GM18526 (cell line): ENCODE results near the gene TREML4.

ENCODE experiments used
- POLR2A ChIP-seq: IDR thresholded peaks from 3 replicates; pipeline ENCODE4 v1.6.1; 2011; ENCODE audit not compliant: insufficient read length; ENCODE audit errors: extremely low read depth

Gene TREML4

DNA sequence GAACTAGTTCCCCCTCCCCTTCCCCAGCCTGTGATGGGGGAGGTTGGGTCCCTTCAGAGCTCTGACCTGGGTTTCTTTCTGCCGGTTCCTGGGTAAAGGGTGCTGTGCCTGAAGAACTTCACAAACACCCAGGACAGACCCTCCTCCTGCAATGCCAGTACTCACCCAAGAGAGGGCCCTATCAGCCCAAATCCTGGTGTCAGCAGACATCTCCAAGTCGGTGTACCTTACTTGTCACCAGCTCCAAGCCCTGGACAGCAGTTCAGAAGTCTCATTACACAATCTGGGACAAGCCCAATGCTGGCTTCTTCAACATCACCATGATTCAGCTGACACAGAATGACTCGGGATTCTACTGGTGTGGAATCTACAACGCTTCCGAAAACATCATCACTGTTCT, 467 bp downstream of the TREML4 start:
- TF ChIP-seq POLR2A = no peak

DNA sequence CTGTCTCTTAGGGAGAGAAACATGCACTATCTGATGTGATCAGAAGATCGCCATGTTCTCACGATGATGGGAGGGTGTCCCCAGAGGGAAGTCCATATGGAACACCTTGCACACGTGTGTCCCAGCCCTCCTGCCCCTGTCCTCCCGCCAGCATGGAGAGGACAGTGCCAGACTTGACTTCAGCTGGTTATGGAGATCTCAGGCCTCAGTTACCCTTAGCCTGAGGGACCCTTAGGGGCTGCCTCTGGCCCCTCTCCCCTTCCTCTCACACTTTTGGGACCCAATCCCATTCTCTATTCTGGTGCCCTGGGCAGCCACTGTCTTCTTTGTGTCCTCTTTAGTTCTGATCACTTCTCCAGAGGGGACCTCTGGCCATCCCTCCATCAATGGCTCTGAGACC, 1.6 kb downstream of the TREML4 start:
- TF ChIP-seq POLR2A = no peak

DNA sequence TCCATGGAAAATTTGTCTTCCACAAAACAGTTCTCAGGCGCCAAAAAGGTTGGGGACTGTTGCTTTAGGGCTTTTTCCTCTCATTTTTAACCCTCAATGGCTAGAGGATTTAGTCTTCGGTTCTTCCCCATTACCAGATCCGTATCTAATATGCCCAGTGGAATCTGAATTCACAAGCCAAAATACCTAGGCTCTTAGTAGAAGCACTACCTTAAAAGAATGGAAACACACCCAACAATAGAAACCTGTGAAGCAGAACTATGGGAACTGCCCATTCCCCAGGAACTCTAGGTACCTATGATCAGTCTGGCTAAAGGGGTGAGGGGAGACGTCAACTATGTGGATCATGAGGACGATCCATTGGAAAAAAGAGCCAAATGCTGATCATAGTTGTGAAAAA, 3.1 kb downstream of the TREML4 start:
- TF ChIP-seq POLR2A = no peak

DNA sequence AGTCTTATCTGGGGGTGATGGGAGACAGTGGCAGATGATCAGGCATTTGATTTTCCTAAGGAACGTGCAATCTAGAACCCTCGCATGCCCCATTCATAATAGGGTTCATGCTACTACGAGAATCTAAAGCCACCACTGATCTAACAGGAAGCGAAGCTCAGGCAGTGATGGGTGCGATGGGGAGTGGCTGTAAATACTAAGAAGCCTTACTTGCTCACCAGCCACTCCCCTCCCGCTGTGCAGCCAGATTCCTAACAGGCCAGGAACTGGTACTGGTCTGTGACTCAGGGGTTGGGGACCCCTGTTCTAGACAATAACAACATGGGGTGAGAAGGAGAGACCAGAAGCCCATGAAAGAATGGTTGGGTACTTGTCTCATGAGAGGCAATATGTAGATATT, 4.5 kb downstream of the TREML4 start:
- no peak for TF ChIP-seq POLR2A

DNA sequence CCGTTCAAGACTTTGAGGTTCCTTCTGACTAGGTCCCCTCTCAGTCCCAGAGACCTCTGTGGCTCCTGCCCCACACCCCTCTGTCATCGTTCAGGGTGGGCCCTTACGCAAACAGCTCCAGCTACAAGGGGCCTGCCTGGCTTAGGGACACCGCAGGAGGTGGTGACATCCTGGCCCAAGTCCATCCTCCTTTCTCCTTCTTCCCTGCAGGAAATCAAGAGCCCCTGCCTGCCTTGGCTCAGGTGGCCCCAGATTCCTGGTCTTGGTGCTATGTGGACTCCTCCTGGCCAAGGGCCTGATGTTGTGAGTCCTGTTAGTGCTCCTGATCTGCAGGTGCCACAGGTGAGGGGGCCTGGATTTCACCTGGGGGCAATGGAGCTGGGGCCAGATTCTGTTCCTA, 8.1 kb downstream of the TREML4 start:
- TF ChIP-seq POLR2A = no peak

DNA sequence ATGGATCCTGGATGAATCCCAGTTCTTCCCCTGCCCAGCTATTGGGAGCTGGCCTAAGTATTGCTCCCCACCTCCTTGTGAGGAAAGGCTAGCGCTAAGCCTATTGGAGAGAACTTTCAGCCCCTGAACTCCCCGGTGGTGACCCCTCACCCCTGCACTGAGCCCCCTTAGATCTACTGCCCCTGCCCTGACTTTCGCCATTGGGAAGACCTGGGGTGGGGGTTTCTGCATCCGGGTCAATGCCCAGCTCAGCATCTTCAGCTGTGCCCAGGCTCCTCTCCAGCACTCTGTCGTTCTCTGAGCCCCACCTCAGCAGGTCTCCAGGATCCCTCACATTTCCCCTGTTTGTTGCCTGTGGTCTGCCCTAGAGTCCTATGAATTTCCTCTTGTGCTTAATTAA, 9.0 kb downstream of the TREML4 start:
- no peak for TF ChIP-seq POLR2A

DNA sequence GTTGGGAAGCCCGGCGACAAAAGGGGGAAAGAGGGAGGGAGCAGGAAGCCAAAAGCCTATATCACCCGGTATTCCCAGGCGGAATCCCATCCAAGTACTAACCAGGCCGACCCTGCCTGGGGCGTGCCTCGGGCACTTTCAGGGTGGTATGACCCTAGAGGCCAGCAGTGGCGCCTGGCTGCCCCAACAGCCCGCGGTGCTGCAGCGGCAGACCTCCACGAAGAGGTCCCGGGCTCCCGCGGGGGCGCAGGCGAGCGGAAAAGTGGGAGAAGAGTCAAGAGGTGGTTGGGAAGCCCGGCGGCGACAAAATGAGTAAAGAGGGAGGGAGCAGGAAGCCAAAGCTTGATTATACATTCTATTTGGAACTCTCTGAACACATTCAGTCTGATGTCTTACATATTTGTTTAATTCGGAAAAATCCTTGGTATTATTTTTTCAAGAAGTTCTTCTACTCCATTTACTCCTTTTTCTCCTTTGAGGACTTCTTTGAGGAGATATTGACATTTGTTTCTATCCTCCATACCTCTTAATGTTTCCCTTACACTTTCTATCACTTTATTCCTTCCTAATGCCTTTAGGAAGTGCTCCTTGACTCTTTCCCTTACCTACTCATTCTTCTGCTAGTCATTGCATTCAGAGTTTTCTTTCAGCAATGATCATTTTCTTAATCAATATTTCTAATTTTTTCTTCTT, 11.5 kb downstream of the TREML4 start:
- TF ChIP-seq POLR2A = no peak

DNA sequence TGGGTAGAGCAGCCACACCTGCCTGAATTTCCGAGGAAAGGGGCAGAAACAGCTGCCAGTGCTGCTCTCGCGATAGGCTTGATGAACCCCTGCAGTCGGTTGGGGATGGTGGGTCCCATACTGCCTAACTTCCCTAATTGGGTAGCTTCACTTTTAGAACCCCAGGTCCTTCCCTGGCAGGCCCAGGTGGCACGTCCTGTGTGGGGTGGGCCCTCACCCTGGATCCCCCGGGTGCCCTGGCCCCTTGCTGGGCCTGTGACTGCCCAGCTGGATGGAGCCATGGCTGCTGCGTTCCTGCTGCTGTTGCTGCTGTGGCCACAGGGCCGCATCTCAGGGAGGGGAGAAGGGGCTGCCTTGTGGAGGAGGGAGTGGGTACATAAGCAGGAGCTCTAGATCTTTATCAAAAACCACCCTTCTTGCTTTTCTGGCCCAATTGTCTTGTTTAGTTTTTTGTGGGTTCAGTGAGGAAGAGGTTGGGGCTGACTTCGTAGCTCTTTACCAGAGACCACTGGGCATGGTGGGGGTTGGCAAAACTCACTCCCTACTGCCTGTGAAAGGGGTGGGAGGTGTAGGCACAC, 19.2 kb downstream of the TREML4 start:
- no peak for TF ChIP-seq POLR2A

DNA sequence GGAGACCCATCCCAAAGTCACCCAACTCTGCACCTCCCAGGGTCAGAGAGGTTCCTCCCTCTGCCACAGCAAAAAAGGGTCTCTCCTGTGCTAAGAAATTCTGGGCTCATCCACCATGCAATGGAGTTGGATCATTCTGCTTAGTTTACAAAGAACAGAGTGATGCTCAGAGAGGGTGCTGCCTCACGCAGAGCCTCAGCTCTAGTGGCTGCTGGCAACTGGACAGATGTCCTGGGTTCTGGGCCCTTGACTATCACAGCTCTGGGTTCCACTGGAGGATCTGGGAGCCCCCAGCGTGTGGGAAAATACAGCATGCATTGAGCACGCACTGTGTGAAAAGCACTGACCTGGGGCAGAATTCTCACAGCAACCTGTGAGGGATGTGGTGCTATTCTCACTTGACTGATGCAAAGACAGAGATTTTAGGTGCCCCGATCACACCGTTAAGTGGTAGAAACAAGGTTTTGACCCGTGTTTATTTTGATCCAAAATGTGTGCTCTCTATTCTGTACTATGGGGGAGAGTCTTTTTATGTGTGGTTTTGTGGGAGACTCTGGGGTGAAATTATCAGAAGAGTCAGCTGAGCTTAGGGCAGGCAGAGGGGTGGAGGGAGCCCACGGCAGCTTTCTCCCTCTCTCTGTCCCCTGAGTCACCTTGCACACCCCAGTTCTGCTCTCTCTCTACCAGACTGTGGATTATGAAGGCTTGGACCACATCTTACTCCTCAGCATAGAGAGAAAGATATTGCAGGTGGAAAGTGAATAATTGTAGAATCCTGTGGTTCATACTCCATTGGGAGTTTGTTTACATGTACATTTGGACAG, 19.9 kb downstream of the TREML4 start:
- no peak for TF ChIP-seq POLR2A

DNA sequence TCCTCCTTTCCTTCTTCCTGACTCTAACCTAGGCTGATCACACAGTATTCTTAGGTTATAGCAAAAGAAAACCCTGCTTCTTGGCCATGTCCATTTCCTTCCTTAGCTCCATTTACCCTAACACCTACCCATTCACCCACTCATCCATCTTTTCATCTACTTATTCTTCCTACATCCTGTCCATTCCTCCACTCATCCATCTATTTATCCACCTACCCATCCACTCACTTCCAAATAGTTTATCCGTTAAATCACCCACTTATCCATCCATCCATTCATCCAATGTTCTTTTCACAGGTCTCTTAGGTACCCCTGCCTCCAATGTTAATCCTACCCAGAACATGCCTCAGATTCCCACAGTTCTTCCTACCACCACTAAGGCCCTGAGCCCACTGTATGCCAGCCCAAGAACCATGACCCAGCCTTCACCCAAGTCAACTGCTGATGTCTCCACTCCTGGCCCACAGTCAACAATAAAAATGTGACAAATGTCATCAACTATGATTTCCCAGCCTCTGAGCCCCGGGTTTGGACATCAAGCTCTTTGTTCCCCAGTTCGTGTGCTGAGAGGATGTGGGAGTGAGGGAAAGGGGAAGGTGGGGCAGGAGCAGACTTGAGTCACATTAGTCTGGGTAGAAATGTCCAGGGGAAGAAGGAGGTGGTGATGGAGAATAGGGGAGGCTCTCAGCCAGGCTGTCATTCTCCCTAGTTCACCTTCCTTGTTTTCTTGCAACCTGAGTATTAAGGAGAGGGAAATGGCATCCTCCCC, 24.4 kb downstream of the TREML4 start:
- no peak for TF ChIP-seq POLR2A

DNA sequence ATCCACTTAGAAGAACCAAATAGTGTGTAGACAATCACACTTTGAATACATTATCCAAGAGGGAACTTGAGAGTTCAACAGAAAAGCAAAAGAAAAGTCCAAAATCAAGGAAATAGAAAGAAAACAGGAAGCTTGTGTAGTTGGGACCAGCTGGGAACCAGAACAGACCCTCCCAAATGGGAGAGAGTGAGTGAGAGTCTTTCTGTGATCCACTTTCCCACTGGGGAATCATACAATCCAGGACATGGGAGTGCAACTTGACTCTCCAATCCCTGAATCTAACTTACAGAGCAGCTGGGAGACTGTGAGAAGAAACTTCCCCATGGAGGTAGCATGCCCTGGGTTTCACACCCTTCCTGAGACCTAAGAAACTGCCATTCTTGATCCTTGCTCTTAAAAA, 27.0 kb downstream of the TREML4 start:
- TF ChIP-seq POLR2A = no peak

DNA sequence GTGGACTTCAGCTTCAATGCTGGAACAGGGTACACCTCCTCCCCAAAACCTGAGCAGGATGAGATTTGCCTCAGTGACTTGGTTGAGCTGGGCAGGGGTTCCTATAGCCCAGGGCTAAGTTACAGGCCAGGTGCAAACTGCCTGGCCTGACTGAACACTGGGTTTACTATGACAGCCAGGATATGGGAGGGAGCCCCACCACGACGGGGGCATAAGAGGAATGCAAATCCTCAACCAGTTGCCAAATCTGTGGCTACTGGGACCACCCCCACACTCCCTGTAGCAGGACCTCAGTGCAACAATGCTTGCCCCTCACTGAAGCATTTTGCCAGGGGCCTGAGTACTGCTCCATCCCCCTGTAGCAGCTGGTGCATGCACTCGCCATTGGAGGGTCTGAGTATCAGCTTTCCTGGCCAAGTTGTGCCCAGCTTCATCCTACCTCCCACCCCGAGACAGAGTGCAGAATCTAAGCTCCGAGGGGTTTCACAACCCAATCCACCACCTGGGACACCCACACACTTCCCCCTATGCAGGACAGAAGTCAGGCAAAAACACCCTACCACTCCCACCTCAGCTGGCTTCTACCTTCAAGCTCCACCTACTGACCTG, 27.6 kb downstream of the TREML4 start:
- no peak for TF ChIP-seq POLR2A

DNA sequence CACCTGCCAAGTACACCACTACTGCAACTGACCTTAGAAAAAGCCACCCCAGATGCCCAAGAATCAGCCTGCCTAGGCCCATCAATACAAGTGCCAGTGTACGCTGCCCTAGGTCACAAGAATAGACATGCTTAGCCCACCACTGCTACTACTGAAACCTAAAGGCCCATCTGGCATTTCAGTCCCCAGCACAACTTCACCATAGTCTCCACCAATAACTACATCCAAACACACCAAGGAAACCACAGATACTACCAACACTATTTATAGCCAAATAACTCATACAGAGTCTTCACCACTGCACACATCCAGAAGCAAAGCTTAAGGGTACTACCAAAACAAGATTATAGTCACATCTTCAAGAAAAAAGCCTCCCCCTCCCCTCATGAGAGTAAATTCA, 28.2 kb downstream of the TREML4 start:
- TF ChIP-seq POLR2A = no peak

DNA sequence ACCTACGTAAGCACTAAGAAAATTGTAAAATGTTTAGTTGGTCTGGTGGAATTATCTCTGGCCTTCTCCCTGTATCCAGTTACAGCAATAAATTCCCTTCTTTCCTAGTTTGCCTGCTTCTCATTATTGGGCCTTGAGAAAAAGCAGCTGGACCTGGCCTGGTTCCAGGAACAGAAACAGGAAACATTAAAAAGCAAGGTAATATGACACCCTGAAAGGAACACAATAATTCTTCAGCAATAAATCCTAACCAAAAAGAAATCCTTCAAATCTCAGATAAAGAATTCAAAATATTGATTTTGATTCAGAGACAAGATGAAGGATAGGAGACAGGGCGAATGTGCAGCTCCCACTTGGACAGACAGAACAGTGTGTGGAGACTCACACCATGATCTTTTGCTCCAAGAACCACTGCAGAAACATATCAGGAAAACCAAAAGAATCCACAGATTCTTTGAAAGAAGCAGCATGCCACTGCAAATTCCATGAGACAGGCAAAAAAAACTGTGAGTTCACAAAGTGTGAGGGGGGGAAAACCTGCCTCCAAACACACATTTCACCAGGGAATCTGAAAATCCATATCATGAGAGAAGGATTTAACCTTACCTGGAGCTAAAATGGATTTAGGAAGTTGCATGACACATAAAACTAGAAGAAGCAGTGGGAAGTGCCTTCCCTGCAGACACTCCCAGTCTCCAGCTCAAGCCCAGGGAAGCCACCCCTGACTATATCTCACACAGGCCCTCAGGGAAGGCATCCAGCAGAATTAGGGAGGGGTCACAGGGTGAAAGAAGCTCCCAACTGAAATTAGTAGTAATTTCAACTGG, 29.4 kb downstream of the TREML4 start:
- TF ChIP-seq POLR2A = no peak

DNA sequence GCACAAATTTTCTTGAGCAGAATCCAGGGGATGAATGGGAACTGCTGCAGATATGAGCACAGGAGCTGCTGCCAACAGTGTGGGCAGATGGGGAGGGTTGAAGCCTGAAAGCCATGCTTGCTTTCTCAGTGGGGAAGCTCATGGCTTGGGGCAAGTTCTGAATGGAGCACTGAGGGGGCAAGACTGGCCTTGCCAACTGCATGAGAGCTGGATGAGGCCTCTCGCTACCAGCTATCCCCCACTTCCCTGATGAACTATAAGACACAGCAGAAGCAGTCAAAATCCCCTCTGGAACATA, 30.0 kb downstream of the TREML4 start:
- no peak for TF ChIP-seq POLR2A

DNA sequence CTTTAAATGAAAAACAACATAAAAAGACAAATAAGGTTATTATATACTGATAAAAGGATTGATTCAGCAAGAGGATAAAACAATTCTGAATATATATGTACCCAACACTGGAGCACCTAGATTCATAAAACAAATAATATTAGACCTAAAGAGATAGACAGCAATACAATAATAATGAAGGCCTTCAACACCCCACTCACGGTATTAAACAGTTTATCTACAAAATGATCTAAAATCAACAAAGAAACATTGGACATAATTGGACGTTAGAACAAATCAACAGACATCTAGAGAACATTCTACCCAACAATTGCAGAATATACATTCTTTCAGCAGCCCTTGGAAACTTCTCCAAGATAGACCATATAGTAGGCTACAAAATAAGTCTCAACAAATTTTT, 34.3 kb downstream of the TREML4 start:
- no peak for TF ChIP-seq POLR2A
